ENCODE measurements around the gene UBAC2.

DNA sequence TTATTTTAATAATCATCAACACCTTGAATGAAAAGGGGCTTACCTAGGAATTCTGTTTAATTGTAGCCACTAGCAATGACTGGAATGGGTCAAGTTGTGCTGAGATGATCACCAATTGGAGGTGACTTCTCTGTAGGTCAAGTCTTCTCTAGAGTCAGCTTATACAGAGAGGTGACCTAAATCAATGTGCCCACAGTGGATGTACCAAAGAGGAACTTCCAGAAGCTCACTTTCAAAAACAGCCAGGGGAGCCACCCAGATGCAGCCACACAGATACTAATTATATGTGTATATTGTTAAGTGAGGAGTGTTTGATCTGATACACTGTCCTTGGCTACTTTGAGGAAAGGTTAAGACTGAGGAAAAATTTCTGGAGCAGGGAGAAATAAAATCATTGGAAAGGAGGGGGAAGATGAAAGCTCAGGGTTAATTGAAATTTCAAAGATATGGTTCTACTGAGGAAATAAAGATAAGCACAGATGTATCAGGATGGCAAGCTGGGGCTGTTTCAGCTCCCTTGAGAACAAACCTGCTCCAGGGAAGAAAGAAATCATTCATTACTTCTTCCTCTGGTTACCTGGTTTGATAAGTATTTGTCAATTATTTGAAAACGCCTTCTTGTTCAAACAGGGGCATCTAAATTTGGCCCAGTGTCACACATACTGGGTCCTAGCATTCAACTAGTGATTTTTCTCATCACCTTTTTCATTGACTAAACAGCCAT is 101.4 kb downstream of the UBAC2 start:
- TF ChIP-seq CTCF (conservative IDR thresholded peaks at IDR 0.05) (no peak), ZFX (IDR thresholded peaks at IDR 0.05) (no peak)
